Activated T-cell treated with anti-CD3 and anti-CD28 coated beads, Interleukin-2, amount 50 U/mL, for 24 hours (primary cell): Measurements from ENCODE around the gene CXCR5.

Source experiments
- DNase-seq: peaks from one replicate; pipeline ENCODE4 v3.0.0-alpha.2; 2020
- H3K27ac Mint-ChIP-seq: 2 replicates; pipeline ENCODE4 v1.8.0; 2020; ENCODE audit warnings: mild to moderate bottlenecking, mixed read lengths
- H3K27me3 Mint-ChIP-seq: 2 replicates; pipeline ENCODE4 v1.8.0; 2020; ENCODE audit warnings: mixed read lengths
- H3K36me3 Mint-ChIP-seq: 2 replicates; pipeline ENCODE4 v1.8.0; 2020; ENCODE audit warnings: low read depth, mixed read lengths
- H3K4me1 Mint-ChIP-seq: 2 replicates; pipeline ENCODE4 v1.8.0; 2020; ENCODE audit warnings: low read depth, mixed read lengths
- H3K4me3 Mint-ChIP-seq: 2 replicates; pipeline ENCODE4 v1.8.0; 2020; ENCODE audit warnings: mild to moderate bottlenecking, moderate library complexity, mixed read lengths
- H3K9me3 Mint-ChIP-seq: 2 replicates; pipeline ENCODE4 v1.8.0; 2020; ENCODE audit warnings: mixed read lengths

The CXCR5 gene

GRCh38 chr11:118929501-118930093 is 45.9 kb downstream of the CXCR5 start:
- no peaks in the 10 kb centered on the region for H3K27me3 Mint-ChIP-seq
- H3K4me3 Mint-ChIP-seq: peak overlapping the region; percentile 90
- peaks cover 50% of the 10 kb centered on the region for H3K4me1 Mint-ChIP-seq
- peaks cover 1% of the 10 kb centered on the region for H3K36me3 Mint-ChIP-seq
- peak; percentile 85 for DNase-seq
- H3K27ac Mint-ChIP-seq: peak overlapping the region; percentile 97
- no peaks in the 10 kb centered on the region for H3K9me3 Mint-ChIP-seq

- peak; percentile 92 for DNase-seq
- H3K27me3 Mint-ChIP-seq: no peaks in the 10 kb centered on the region
- H3K36me3 Mint-ChIP-seq: no peaks in the 10 kb centered on the region
- H3K4me3 Mint-ChIP-seq: peak overlapping the region; percentile 90
- peak overlapping the region; percentile 97 for H3K27ac Mint-ChIP-seq
- H3K4me1 Mint-ChIP-seq: peaks cover 49% of the 10 kb centered on the region
- H3K9me3 Mint-ChIP-seq: no peaks in the 10 kb centered on the region
Measured at GRCh38 chr11:118930094-118930712, 46.5 kb downstream of the CXCR5 start.

- H3K4me1 Mint-ChIP-seq: peaks cover 43% of the 10 kb centered on the region
- no peak overlapping the region for H3K4me3 Mint-ChIP-seq
- DNase-seq: no peak
- H3K27ac Mint-ChIP-seq: peak overlapping the region; percentile 97
- no peaks in the 10 kb centered on the region for H3K9me3 Mint-ChIP-seq
- H3K36me3 Mint-ChIP-seq: no peaks in the 10 kb centered on the region
- no peaks in the 10 kb centered on the region for H3K27me3 Mint-ChIP-seq
Measured at GRCh38 chr11:118931571-118931970, 47.9 kb downstream of the CXCR5 start.

- Mint-ChIP-seq H3K4me1 (peaks cover 25% of the 10 kb centered on the region), H3K27me3 (no peaks in the 10 kb centered on the region), H3K4me3 (no peak overlapping the region), H3K9me3 (no peaks in the 10 kb centered on the region), H3K27ac (no peak overlapping the region), H3K36me3 (no peaks in the 10 kb centered on the region)
- no peak for DNase-seq
Measured at GRCh38 chr11:118933486-118933885, 49.8 kb downstream of the CXCR5 start.

GRCh38 chr11:118935376-118935775 is 51.7 kb downstream of the CXCR5 start:
- no peaks in the 10 kb centered on the region for H3K9me3 Mint-ChIP-seq
- H3K4me3 Mint-ChIP-seq: no peak overlapping the region
- DNase-seq: no peak
- H3K4me1 Mint-ChIP-seq: peaks cover 30% of the 10 kb centered on the region
- no peak overlapping the region for H3K27ac Mint-ChIP-seq
- H3K36me3 Mint-ChIP-seq: no peaks in the 10 kb centered on the region
- no peaks in the 10 kb centered on the region for H3K27me3 Mint-ChIP-seq

GRCh38 chr11:118938491-118939403 is 55.1 kb downstream of the CXCR5 start:
- Mint-ChIP-seq H3K9me3 (no peaks in the 10 kb centered on the region), H3K4me3 (no peak overlapping the region), H3K4me1 (peaks cover 33% of the 10 kb centered on the region), H3K27me3 (no peaks in the 10 kb centered on the region), H3K36me3 (no peaks in the 10 kb centered on the region), H3K27ac (no peak overlapping the region)
- DNase-seq: no peak

GRCh38 chr11:118939404-118939915 is 55.8 kb downstream of the CXCR5 start:
- no peak overlapping the region for H3K4me3 Mint-ChIP-seq
- H3K9me3 Mint-ChIP-seq: no peaks in the 10 kb centered on the region
- H3K4me1 Mint-ChIP-seq: peaks cover 33% of the 10 kb centered on the region
- DNase-seq: no peak
- H3K36me3 Mint-ChIP-seq: no peaks in the 10 kb centered on the region
- H3K27me3 Mint-ChIP-seq: no peaks in the 10 kb centered on the region
- H3K27ac Mint-ChIP-seq: peak overlapping the region; percentile 55

GRCh38 chr11:118939953-118940598 is 56.4 kb downstream of the CXCR5 start:
- H3K4me1 Mint-ChIP-seq: peaks cover 33% of the 10 kb centered on the region
- H3K27ac Mint-ChIP-seq: peak overlapping the region; percentile 81
- no peaks in the 10 kb centered on the region for H3K27me3 Mint-ChIP-seq
- H3K36me3 Mint-ChIP-seq: no peaks in the 10 kb centered on the region
- H3K9me3 Mint-ChIP-seq: no peaks in the 10 kb centered on the region
- peak; percentile 77 for DNase-seq
- H3K4me3 Mint-ChIP-seq: peak overlapping the region; percentile 29

GRCh38 chr11:118947091-118947490 is 63.4 kb downstream of the CXCR5 start:
- Mint-ChIP-seq H3K27me3 (no peaks in the 10 kb centered on the region), H3K4me3 (no peak overlapping the region), H3K9me3 (no peaks in the 10 kb centered on the region), H3K27ac (no peak overlapping the region), H3K36me3 (no peaks in the 10 kb centered on the region), H3K4me1 (peaks cover 4% of the 10 kb centered on the region)
- no peak for DNase-seq
